ENCODE data around the gene HRNR.
"Not testable (repeated sequence)": the region's sequence is repeated elsewhere in the genome, so short reads cannot be mapped to it uniquely, and the experiment has no call there.

HRNR gene

GRCh38 chr1:152224093-152224492 is at the start of gene HRNR:
TSS of gene HRNR (minus strand) at chr1:152224193. CDS start at chr1:152223253, 940 bp downstream.
- no peak for DNase-seq

DNA sequence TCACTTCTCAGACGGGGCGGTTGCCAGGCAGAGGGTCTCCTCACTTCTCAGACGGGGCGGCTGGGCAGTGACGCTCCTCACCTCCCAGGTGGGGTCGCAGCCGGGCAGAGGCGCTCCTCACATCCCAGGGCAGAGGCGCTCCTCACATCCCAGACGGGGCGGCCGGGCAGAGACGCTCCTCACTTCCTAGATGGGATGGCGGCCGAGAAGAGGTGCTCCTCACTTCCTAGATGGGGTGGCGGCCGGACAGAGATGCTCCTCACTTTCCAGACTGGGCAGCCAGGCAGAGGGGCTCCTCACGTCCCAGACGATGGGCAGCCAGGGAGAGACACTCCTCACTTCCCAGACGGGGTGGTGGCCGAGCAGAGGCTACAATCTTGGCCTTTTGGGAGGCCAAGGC is 32.4 kb upstream of the HRNR start:
- not testable (repeated sequence) for DNase-seq

DNA sequence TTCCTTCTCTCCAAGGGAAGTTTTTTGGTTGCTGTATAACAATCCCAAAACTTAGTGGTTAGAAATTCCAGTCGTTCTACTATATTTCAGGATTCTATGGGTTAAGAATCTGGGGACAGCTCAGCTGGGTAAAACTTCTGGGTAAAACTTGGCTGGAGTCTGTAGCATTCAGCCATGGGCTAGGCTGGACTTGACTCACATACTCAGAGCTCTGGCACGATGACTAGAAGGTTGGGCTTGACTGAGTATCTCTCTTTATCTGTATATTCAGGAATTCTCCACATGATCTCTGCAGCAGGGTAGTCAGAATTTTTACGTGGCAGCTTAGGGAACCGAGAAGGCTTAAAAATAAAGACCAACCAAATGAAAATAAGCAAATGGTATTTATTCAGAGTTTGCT is 28.2 kb upstream of the HRNR start:
- no peak for DNase-seq

- DNase-seq = no peak
Measured at GRCh38 chr1:152251391-152251790, 27.4 kb upstream of the HRNR start.

DNA sequence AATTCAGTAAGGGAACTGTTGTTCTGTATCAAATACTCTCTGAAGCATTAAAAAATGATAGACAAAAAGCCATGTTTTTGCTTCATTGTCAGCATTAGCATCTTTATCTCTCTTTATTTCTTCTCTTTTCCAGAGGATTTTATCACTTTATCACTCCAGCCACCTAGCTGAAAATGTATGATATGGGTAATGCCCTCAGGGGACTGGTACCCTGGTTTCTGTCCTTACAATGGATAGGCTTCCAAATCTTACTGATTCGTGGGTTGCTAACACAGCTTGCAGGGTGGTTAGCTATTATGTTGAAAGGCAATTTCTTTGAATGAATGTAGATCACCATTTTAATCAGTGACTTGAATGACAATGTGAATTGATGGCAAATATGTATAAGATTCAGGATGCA is 23.3 kb upstream of the HRNR start:
- no peak for DNase-seq

DNA sequence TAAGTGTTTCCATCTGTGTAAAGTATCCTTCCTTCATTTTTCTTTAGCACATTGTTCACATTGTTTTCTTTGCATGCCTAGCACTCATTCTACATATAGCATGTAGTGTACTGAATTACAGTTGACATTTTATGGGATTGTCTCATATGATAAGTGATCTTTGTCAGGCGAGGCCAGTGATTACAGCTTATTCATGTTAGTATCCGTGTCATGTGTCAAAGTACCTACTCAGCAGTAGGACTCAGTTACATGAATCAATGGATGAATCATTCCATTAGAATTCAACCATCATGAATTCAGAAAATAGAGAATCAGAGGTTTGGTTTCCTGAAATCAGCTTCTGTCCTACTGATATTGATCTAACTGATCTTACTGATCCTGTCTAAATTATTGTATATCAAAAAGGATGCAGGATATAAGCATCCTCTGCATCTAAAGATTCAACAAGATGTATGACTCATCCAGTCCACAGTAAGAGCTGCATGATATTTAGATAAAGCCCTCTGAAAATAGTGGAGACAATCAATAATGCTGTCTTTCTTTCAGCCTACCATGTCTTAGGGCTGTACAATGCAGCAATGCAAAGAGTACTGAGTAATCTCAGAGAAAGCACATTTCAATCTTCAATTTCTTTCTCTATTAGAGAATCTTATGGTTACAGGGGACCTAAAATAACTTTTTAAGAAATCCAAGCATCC is 20.7 kb upstream of the HRNR start:
- DNase-seq = peak; percentile 66 to 81

DNA sequence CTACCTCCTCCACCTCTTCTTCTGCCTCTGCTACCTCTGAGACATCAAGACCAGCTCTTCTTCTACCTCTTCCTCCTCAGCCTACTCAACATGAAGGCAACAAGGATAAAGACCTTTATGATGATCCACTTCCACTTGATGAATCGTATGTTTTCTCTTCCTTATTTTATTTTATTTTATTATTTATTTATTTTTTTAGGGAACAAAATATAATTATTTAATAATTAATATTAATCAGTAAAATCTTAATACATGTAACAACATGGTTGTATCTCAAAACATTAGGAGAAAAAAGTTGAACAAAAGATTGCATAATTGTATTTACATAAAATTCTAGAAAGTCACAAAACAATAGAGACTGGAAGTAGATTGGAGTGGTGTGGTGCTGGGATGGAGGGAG is 13.1 kb upstream of the HRNR start:
- no peak for DNase-seq

DNA sequence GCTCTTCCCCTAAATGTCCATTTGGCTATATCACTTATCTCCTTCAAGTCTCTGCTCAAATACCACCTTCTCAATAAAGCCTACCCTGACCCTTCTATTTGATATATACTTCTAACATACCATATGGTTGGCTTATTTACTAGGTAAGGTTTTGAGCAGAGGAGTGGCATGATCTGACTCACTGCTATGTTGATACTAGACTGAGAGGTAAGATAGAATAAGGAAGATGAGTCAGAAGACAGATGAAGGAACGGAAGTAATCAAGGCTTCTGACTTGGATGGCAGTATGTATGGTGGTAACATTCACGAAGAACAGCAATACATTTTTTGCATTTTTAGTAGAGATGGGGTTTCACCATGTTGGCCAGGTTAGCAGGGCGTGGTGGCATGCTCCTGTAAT is 4.8 kb upstream of the HRNR start:
- no peak for DNase-seq

DNA sequence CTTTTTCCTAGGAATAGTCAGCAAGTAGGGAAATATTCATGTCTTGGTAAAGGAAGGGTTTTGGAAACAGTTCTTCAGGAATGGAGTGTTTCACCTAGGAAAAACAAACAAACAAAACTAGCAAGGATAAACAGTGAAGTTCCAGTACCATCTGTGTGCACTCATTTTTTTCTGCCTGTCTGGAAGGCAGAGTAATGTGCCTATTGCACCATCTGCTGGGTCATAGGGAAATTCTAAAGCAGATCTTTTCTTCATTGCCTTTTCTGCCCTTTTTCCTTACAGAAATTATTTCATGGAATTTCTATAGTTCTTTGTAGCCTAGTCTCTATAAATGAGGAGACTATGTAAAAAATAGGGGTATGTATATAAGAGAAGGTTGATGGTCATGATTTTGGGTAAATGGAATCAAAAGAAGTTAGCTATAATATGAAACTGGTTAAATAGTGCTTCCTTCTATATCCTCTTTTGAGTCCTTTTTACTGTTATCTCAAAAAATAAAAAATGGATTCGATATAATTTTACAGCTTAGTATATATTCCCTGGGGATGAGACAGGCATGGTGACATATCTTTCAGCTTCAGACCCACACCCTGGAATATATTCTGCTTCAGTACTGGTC is 3.4 kb upstream of the HRNR start:
- no peak for DNase-seq

GRCh38 chr1:152225678-152226077 is 1.7 kb upstream of the HRNR start:
- no peak for DNase-seq

DNA sequence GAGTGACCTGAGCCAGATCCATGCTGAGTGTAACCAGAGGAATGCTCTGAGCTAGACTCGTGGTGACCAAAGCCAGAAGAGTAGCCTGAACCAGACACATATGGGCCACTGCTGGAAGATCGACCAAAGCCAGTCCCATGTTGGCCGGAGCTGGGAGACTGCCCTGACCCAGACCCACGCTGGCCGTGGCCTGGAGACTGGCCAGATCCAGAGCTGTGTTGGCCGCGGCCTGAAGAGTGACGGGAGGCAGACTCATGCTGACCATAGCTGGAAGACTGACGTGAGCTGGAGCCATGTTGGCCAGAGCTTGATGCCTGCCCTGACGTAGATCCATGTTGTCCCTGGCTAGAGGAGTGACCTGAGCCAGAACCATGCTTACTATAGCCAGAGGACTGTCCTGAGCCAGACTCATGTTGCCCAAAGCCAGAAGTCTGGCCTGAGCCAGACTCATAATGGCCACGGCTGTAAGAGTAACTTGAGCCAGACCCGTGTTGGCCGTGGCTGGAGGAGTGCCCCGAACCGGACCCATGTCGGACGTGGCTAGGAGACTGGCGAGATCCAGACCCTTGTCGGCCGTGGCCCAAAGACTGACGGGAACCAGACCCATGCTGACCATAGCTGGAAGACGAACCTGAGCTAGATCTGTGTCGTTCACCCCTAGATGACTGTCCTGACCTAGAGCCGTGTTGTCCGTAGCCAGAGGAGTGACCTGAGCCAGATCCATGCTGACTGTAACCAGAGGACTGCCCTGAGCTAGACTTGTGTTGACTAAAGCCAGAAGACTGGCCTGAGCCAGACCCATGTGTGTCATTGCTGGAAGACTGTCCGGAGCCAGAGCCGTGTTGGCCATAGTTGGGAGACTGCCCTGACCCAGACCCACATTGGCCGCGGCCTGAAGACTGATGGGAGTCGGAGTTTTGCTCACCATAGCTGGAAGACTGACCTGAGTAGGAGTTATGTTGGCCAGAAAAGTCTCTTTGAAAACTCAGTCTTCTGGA is 3.5 kb downstream of the HRNR start:
- no peak for DNase-seq

DNA sequence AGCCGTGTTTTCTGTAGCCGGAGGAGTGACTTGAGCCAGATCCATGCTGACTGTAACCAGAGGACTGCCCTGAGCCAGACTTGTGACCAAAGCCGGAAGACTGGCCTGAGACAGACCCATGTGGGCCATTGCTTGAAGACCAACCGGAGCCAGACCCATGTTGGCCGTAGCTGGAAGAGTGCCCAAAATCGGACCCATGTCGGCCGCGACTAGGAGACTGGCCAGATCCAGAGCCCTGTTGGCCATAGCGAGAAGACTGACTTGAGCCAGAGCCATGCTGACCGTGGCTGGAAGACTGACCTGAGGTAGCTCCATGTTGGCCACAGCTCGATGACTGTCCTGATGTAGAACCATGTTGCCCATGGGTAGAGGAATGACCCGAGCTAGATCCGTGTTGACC is 4.6 kb downstream of the HRNR start:
- DNase-seq = not testable (repeated sequence)

- DNase-seq = no peak
Measured at GRCh38 chr1:152218762-152219436, 5.1 kb downstream of the HRNR start.

GRCh38 chr1:152215604-152216003 is 8.4 kb downstream of the HRNR start:
- DNase-seq = not testable (repeated sequence)

DNA sequence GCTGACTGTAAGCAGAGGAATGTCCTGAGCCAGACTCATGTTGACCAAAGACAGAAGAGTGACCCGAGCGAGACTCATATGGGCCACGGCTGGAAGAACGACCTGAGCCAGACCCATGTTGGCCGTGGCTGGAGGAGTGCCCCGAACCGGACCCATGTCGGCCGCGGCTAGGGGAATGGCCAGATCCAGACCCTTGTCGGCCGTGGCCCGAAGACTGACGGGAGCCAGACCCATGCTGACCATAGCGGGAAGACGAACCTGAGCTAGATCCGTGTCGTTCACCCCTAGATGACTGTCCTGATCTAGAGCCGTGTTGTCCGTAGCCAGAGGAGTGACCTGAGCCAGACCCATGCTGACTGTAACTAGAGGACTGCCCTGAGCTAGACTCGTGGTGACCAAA is 9.1 kb downstream of the HRNR start:
- not testable (repeated sequence) for DNase-seq

DNA sequence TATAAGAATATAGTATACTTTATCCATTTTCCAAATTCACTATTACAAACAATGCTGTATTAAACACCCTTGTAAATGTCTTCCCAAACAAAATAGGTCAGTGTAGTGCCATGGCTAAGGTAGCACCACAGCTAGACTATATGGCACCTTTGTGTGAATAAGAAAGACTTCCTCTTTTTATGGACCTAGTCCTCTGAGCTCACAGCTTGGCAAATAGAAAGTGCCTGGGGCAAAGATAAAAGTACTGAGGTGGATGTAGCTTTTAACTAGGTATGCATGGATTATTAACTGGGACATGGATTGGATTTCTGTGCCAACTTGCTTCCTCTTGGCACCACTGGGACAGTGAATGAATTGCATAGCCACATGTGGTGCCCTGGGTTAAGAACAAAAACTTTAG is 25.0 kb downstream of the HRNR start:
- DNase-seq = no peak

DNA sequence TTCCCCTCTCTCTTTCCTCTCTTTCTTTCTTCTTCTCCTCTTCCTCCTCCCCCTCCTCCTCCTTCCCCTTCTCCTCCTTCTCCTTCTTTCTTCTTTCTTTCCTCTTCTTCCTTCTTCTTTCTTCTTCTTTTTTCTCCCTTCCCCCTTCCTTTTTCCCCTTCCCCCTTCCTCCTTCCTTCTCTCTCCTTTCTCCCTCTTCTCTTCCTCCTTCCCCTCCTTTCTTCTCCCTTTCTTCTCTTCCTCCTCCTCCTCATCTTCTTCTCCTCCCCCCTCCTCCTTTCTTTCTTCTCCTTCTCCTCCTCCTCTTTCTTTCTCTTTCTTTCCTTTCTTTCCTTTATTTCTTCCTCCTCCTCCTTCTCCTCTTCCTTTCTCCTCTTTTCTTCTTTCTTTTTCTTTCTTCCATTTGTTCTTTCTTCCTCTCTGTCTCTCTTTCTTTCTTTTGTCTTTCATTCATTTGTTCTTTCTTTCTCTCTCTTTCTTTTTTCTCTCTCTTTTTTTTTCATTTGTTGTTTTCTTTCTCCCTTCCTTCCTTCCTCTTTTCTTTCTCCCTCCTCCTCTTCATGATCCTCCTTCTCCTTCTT is 26.5 kb downstream of the HRNR start:
- DNase-seq = no peak

DNA sequence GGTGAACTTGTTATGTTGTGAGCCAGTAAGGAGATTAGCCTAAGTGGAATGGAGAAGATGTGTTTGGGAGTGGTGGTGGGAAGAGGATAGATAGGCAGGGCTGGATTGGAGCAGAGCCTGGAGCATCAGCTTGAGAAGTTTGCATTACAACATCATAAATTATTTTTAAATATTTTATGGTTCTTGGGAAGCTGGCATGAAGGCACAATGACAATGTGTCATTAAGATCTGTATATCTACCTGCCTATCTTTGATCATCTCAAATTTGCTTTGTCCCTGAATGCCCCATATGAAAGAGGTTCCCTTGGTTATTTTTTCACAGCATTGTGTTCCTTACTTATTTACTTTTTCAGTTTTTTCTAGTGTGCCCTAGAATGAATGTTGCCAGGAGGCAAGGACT is 32.3 kb downstream of the HRNR start:
- no peak for DNase-seq

- no peak for DNase-seq
Measured at GRCh38 chr1:152191260-152191659, 32.7 kb downstream of the HRNR start.

- no peak for DNase-seq
Measured at GRCh38 chr1:152190589-152190988, 33.4 kb downstream of the HRNR start.

- DNase-seq = peak; percentile 69 to 78
Measured at GRCh38 chr1:152189657-152190442, 34.1 kb downstream of the HRNR start.

Data from NCI-H1930 (cell line).